Stimulated activated CD4-positive, alpha-beta T cell treated with anti-CD3 and anti-CD28 coated beads, Interleukin-1b, Interleukin-23, amount 100 ng/mL, for 4 hours (primary cell): Measurements from ENCODE around the gene STK39.

Source experiments
- DNase-seq, 2 donors: peaks; one replicate each; pipeline ENCODE4 v3.0.0-alpha.2; 2020; ENCODE audit warnings: low read depth in 2 of 2

Gene STK39

DNA sequence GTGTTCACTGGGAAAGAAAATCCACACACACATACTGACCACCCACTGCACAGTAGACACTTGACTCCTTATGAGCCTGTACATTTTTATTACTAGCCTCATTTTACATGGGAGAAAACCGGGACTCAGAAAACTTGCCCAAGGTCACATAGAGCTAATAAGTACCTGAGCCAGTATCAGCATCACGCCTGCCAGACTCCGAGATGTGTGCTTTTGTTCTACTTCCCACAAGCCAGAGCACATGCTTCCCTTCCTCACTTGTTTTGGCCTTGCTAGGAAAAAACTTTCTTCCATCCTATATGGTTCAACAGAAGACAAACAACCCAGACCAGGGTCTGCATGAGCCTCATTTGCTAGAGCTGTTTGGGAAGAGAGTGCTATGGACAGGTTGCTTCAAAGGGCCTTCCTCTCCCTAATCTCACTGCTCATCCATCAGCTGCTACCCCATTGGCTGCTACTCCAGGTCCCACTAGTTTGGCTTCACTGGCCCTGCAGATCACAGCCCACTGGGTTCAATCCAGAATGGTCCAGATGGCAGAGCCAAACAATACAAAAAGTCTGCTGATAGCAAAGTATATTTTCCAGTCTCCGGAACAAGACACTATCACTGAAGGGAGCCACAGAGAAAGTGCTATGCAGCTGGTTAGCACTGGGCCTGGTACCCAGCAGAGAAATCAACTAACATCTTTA, 63.9 kb downstream of the STK39 start:
- DNase-seq, result no peak

DNA sequence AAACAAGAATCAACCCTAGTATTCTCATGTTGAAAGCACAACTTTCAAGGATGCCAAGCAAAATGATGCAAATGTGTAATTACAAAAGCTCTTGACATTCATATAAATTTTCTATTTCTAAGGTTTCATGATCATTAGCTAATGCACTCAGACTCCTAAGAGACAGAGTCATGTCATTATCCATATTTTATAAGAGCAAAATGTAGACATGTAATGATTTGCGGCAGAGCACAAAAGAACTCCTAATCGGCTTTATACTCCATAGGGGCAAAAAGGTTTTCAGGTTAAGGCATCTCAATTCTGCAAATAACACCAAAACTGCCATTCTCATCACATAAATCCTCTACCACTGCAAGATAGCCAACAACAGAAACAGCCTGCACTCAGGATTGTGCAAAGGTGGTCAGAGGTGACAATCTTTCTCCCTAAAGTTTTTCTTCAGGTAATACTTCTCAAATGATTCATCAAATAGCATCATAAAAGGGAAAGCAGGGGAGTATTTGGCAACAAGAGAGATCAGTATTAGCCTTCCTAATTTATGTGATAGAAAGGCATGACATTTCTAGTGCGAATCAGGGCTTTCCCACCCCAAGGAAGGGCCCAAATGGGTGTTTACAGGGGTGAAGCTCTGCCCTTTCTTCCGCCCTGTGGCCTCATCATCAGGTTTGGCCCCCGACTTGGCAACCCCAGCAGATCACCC, 64.7 kb downstream of the STK39 start:
- no peak for DNase-seq

DNA sequence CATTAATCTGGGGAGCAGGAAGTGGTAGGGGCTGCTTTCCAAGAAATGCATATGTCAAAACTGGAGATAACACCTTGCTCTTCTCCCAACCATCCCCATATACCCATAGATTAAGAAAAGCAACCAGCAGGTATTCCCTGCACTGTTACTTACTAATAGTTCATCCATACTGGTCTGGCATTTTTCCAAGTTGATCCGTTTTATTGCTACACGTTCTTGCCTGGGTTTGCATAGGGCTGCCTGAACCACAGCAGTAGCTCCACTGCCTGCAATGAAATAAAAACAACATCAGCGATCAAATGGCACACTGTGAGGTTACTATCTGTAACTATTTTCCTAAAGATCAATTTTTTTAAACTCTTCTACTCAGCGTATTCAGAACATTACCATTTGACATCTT, 65.6 kb downstream of the STK39 start:
- DNase-seq, result no peak

DNA sequence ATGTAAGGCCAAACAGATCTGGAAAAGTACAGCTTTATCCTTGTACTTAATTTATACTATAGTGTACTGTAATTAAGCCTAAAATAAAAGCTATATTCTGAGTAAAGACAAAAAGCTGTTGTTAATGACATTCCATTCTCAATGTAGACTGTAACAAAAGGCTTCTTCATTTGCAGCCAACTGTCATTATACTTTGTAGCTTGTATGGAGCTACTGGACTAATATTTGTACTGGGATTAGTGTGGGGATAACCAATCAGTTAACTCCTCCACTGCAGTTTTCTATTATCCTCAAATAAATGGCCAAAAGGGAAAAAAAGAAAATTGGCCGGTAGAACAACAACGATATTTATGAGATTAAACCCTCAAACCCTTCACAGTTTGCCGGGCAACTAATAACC, 66.5 kb downstream of the STK39 start:
- no peak for DNase-seq

DNA sequence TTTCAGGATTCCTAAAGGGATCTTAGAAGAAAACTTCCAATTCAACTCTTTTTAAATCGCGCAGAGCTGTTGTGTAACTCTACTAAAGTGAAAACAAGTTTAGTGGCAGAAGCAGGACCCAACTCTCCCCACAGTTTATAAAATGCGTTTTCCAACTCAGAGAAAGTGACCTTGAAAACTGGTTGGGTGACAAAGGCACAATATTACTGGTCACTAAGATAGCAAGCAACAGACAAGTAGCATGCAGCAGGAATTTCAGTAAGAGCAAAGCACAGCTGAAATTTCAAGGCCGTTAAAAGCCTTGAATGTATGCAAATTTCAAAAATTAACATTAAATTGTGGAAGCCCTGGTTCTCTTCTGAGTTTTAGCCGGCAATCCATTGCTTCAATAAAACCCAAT, 66.9 kb downstream of the STK39 start:
- no peak for DNase-seq

DNA sequence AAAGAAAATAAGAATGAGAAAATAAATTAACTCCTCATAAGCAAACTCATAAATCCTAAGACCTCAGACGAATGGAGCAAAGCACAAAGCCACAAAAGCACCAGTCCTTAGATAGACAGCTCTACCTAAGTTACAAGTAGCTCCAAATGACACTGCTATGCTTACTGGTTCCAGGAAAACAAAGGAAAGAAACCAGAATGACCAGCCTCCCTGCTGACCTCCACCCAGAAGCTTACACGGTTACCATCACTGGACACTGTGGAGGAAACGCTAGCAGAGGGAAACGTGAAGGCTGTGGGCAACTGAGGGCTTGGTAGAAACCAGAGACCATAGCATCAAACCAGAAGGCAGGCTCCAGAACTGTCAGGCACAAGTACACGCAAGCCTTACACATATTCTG, 67.8 kb downstream of the STK39 start:
- no peak for DNase-seq

DNA sequence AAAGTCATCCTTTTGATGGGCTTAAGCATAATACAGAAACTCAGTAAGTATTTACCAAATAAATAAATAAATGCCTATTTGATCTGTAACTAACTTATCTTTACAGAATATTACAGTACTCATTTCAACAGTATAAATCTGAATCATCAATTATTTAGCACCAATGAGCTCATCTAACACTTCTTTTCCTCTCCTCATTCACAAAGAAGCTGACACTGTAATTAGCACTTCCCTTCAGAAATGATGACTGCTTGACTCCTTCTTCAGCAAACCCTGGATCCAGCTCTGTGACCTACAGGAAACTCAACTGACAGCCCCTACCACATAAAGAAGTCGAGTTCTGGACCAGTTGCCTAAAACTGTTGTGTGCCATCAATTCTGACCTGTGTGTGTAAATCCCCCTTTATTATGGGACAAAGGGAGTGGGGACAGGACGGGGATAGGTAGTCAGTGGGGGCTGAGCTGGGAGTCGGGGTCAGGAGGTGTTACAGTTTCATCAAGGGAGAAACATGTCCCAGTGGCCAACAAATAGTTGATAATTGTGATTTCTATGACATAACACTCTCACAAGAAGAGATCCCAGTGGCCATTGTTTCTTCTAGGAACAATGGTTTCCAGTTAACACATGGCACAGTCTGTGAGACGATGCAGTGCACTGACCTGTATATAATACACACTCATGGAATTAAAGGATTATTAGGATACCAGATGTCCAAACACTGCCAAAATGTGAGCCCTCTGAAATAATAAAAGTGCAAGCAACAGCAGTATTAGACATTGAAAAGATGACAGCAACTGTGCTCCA, 68.7 kb downstream of the STK39 start:
- DNase-seq, result no peak

DNA sequence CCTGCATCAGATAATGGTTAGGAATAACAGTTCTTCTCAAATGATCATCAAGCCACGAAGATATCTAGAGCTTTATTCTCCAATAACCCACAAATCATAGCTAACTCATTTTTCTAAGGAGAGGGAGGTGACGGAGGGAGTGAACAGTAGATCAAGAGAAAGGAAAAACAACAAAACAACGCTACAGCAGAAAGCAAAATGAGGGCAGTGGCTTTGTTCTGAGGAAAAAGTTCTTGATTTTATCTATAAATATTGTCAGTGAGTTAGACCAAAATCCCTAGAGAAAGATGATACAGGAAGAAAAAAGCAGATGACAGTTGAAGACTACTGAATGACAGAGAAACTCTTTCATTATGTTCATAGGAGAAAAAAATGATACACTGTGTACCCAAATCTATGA, 71.0 kb downstream of the STK39 start:
- DNase-seq, result no peak

DNA sequence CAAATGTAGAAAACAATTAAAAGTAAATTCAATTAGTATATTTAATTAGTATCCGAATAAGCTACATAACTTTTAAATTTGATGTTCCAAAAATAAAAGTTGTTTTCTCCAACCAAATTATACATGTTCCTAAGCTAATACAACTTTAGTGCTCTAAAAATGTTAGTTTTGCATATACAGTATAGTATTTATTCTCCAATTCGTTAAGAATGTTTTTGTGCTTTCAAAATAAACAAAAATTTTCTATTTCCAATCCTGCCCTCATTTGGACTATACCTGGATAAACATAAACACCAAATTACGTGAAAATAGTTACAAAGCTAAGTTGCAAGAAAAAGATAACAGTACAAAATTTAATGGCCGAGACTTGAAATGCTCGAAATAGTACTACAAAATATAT, 71.9 kb downstream of the STK39 start:
- DNase-seq, result no peak

DNA sequence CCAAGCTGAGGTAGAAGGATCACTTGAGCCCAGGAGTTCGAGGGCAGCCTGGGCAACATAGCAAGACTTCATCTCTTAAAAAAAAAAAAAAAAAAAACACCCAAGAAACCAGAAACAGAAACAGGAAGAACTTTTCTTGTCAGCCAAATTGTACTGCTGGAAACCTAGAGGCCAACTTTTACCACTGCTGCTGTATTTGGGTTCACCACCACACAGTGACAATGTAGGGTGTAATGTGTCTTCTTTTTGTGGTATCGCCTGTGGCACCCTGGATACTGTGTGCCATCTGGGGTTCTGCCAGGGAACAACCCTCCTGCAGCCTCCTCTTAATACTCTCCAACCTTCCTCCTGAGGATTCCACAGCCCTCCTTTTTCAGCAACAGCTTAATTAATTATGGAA, 72.6 kb downstream of the STK39 start:
- no peak for DNase-seq

DNA sequence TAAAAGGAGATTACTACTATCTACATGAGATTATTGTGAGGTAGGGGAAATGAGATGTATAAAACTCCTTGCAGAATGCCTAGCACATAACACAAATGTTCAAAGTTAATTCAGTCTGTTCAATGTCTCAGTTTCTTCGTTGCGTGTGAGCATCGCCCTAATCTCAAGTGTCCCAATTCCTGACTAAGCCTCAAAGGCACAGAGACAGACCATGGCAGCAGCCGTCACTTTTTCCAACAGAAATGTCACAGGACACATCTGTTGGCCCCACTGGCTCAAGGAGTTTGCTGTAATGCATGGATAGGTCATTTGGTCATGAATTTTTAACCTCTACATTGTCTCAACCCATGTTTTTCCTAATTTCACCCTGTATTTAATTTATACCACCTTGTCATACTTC, 75.3 kb downstream of the STK39 start:
- DNase-seq, result no peak

DNA sequence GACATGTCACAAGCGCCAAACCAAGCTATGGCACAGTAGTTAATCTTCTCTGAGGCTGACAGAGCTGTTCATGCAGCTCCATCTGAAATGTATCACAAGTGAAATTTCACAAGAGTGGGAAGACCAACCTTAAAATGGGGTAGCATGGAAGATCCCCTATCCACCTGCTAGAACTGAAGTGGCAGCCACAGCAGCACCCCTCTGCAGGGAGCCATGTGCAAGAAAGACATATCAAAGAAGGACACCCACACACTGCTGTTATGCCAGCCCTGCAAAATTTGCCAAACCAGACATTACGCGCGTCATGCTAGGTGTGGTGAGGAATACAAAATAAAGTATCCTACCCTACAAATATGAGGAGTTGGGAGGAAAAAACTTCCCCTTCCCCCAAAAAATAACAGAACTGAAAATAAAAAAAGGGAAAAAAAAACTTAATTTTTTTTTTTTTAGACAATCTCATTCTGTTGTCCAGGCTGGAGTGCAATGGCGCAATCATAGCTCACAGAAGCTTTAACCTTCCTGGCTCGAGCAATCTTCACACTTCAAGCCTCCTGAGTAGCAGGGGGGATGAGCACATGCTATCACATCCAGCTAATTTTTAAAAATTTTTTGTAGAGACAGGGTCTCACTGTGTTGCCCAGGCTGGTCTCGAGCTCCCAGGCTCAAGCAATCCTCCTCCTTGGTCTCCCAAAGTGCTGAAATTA, 76.2 kb downstream of the STK39 start:
- DNase-seq, result no peak

DNA sequence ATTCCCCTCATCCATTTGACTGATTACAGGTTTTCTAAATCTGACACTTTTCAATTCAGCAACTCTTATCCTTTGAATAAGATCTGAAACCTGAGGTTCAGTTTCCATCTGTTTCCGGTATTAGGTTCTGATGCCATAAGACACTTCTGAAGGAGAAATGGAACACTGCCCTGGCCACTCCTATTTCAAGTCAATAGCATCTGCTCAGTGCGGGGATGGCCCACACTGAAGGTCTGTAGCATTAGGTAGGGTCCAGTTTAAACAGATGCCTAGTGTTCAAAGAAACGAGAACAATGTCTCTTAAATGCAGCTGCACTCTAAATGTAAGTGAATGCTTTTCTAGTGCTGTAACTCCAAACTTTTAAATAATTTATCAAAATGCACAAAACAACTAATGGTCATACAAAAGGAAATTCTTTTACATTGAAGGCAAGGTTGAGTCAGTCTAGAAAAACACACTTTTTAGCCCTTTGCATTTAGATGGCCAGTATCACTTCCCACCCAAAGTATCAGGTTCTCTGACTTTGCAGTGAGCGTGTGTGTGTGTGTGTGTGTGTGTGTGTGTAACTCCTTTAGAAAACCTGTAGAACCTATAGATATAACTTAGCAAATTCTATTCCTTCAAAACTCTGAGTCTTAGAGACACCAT, 78.2 kb downstream of the STK39 start:
- DNase-seq, result no peak

DNA sequence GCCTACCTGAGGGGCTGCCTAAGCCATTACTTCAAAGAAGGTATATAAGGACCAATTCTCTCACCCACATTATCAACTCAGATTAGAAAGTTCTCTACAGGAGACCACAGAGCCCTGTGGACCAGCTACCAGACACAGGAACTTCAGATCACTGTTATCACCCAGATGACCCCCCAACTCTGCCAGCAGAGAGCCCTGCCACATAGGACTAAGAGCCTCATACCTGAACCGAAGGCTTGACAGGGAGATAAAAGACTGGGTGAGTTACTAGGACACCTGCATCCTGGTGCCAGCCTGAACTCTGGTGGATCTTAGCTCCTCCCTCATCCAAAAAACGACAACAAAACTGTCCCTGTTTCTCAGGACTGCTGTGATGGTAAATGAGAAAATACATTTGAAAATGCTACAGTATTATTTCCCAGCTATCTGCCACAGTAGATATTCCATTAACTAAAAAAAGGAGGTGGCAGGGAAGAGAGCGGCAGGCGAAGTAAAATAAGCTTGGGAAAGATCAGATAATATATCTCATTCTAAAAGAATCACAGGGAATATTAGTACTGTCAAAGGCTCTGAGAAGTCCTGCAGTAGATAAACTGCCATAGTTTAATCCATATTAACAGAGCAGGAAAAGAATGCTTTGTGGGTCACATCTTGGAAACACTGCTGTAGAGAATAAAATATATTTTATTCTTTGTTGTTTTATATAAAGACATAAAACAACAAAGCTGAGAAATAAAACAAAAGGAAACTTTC, 79.7 kb downstream of the STK39 start:
- no peak for DNase-seq

DNA sequence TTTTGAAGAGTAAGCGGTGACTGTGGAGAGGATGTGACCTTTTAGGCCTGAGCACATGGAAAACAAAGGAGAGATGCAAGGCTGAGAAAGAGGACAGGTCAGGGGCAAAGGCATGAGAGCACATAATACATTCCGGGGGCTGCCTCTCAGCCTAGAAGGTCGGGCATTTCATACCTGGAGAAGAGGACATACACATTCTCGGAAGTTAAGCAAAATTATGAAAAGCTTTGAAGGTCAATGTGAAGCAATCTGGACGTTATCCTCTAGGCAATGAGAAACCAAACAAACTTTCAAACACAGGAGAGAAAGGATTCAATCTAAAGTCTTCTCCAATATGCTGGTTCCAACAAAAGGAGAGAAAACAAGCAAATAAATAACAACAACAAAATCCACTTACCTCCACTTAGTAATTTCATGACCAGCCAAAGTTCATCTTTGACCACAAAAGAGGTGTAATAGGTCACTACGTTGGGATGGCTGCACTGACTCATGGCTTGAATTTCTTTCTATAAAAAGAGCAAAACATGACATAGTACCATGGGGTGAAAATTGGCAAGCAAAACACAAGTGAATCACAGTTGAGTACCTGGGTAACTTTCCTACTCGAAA, 80.4 kb downstream of the STK39 start:
- DNase-seq, result no peak

DNA sequence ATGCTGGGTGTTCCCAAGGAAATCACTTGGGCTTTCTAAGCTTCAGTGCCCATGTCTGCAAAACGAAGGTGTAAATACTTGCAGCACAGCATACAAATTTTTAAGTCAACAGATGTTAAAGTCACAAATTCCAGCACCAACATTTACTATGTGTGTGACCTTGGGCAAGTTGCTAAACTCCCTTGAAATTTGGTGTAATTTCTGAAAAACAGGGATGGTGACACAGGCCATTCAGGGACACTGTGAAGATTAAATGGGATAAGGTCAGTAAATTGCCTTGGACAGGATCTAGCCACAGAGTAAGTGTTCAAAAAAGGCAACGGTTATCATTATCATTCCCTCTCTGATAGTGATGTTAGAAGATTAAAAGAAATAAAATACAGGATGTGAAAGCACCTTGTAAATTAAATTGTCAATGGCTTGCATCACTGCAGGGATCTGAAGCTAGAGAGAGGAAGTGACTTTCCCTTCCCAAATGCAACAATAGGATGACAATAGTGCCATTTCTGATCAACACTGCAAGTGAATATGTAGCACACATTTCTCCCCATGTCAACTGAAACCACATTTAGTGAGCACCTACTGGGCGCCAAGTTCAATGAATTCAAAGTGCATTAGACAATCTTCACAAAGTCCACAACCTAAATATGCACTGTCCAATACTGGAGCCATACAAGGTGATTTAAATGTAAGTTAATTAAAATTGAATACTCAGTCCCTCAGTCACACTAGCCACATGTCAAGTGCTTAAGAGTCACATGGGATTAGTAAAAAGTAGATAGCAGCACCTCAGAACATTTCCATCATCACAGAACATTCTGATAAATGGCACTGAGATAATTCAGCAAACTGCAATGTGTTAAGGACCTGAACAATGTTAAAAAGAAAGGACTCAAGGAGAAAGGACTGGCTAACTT, 81.2 kb downstream of the STK39 start:
- DNase-seq, result no peak

DNA sequence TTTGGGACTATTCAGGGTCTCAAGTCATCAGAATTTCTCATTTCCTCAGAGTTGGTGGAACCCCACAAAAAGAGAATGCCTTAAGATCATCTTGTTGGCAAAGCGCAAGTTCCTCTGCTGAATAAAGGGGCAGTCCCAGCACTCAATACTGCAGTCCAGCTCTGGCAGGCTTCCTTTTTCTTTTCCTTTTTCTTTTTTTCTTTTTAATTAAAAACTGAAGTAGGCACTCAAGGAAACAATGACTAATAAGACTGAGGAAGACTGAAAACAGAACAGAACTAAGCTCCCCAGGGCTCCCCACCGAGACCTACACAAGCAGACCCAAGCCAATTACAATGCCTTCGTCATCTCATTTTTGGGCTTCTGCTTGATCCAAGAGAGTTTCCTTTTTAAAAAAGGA, 82.0 kb downstream of the STK39 start:
- no peak for DNase-seq

DNA sequence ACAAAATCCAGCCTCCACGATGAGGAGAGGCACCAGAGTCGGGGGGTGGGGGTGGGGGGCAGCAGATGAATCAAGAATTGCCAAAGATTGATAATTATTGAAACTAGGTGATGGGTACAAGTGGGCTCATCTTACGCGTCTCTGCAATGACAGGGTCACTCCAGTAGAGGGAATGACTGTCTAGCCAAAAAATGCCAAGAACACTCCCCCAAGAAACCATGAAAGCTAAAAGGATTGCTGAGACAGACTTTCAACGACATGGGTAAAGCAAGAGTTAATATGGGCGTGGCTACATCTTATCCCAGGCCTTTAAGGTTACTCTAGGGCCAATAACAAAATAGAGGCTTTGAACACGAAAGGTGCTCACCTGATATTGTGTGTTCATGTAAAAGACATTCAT, 86.5 kb downstream of the STK39 start:
- no peak for DNase-seq

DNA sequence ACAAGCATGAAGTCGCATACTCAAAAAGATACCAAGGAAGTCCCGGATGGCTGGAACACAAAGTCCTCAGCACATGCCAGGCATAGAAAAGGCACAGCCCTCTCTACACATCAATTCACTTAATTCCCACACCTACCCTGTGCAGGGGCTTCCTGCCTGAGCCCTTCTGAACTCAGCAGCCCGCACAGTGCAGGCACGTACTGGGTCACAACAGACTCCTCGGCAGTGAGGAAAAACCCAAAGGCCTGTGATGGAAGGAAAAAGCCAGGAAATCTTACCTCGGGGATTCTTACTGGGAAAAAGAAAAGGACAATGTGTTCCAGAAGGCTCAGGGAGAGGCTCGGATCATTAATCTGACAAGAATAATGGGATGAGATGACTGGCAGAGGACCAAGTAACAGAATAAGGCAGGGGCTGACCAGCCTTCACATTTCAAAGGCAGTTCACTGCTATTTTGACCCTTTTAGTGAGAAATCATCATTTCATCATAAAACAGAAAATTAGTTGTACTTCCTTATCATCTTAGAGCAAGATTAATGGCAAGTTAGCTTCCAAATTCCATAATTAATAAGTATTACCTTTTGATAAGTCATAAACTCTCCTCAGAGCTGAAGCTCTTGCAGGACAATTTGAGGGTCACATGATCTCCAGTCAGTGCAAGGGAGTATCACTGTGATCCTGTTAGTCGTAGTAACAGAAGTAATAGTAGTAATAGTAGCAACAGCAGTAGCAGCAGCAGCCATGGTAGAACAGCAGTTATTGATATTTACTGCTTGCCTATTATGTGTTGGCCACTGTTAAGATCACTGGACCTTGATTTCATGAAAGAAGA, 87.4 kb downstream of the STK39 start:
- DNase-seq, result no peak
